ENCODE results near the gene ELFN1. TPM values are rescaled to one million over a fixed set of nuclear protein-coding genes. Genes with fewer than 3 reads are reported as not detected.

The ELFN1 gene
- total RNA-seq: 0.68 TPM

GRCh38 chr7:1669954-1670893 is at the start of gene ELFN1:
Gene ELFN1, plus strand, starts transcription at chr7:1670277. Its CDS starts 74,320 bp downstream, at chr7:1744597.
- ATAC-seq: no peak

DNA sequence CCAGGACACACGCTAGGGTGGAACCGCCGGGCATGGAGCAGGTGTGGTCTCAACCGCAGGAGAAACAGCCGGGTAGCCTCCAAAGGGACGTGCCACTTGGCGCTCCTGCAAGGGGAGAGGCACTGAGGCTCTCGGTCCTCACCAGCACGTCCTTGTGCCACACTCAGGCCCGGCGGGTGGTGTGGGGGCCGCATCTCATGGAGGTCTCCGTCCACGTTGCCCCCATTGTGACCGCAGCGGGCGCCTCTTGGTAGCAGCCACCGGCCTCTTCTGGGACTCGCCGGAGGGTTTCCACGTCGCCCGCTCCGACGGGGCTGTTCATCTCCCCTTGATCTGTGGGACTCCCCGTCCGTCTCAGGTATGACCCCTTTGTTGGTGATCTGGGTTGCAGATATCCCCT is 49.2 kb upstream of the ELFN1 start:
- ATAC-seq: no peak

GRCh38 chr7:1621718-1622117 is 48.4 kb upstream of the ELFN1 start:
- no peak for ATAC-seq

- no peak for ATAC-seq
Measured at GRCh38 chr7:1622441-1622840, 47.6 kb upstream of the ELFN1 start.

DNA sequence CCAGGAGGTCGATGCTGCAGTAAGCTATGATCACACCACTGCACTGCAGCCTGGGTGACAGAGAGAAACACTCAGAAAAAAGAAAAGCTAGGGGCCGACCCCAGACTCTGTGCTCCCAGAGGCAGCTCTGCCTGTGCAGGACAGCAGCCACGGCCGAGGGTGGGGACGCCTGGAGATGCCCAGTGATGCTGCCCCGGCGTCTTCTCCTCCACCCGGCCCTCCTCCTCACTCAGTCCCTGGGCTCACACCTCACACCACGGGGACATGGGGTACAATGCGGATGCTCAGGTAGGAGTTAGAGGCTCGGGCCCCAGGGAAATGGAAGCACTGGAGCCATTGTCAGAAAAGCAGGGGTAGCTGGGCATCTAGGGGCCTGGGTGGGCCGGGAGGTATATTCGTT is 46.3 kb upstream of the ELFN1 start:
- no peak for ATAC-seq

- ATAC-seq: no peak
Measured at GRCh38 chr7:1624999-1625927, 44.8 kb upstream of the ELFN1 start.

GRCh38 chr7:1626769-1627168 is 43.3 kb upstream of the ELFN1 start:
- no peak for ATAC-seq

DNA sequence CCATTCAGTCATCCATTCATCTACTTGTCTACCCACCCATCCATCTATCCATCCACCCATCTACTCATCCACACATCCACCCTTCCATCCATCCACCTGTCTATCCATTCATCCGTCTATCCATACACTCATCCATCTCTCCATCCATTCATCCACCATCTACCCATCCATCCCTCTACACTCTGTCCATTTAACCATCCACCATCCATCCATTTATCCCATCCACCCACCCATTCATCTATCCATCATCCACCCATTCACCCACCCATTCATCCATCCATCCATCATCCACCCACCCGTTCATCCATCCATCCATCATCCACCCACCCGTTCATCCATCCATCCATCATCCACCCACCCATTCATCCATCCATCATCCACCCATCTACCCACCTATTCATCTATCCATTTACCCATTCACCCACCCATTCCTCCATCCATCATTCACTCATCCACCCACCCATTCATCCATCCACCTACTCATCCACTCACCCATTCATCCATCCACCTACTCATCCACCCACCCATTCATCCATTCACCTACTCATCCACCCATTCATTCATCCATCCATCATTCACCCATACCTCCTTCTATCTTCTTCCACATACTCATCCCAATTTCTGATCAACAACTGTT is 39.3 kb upstream of the ELFN1 start:
- no peak for ATAC-seq

DNA sequence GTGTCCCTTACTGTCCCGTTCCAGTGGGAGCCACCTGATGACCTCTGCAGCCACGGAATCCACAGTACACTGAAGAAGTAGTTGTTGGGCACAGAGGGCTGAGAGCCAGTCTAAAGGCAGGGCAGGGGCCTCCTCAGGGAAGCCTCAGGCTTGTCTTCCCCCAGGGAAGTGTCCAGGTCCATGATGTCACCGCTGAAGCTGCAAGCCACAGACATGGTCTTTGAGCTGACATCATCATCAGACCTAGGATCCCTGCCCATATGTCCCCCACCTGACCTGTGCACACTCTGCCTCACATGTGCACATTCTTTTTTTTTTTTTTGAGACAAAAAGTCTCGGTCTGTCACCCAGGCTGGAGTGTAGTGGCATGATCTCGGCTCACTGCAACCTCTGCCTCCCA is 38.4 kb upstream of the ELFN1 start:
- ATAC-seq: no peak

GRCh38 chr7:1632506-1632905 is 37.6 kb upstream of the ELFN1 start:
- ATAC-seq: no peak

DNA sequence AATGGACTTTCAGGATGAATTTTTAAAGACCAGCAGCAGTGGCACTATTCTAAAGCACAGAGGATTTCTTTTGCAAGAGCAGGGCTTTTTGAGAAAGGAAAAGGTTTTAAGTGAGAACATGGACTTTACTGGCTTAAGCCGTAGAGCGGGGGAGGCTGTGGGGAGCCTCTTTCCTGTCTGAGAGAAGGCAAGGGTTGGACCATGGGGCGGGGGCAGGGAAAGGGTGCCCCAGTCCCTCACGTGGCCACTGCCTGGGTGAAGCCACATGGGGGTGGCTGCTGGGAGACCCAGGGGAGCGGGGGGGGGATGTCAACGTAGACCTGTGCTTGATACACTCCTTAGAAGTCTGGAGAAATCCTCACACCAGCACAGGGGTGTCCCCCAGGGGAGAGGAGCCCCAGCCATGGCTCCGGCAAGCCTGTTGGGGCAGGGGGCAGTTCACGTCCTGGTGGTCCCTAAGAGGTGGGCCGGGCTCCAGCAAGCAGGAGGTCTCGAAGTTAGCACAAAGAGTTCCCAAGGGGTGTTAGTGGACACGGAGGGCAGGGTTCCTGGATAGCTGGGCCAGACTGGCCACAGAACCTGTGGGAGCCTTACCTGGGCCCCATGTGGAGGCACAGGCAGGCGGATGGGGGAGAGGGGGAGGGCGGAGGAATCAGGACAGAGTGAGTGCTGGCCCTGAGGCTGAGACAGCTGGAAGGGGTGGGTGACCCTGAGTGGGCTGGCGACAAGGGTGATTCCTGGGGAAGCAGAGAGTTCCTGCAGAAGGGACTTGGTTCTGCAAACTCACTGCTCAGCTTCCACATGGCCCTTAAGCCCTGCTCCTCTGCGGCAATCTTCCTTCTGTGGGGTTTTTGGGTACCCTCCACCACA is 36.9 kb upstream of the ELFN1 start:
- ATAC-seq: no peak

GRCh38 chr7:1635401-1635800 is 34.7 kb upstream of the ELFN1 start:
- no peak for ATAC-seq

GRCh38 chr7:1637155-1637554 is 32.9 kb upstream of the ELFN1 start:
- no peak for ATAC-seq

GRCh38 chr7:1638215-1638661 is 31.8 kb upstream of the ELFN1 start:
- no peak for ATAC-seq

- ATAC-seq: no peak
Measured at GRCh38 chr7:1639071-1639470, 31.0 kb upstream of the ELFN1 start.

DNA sequence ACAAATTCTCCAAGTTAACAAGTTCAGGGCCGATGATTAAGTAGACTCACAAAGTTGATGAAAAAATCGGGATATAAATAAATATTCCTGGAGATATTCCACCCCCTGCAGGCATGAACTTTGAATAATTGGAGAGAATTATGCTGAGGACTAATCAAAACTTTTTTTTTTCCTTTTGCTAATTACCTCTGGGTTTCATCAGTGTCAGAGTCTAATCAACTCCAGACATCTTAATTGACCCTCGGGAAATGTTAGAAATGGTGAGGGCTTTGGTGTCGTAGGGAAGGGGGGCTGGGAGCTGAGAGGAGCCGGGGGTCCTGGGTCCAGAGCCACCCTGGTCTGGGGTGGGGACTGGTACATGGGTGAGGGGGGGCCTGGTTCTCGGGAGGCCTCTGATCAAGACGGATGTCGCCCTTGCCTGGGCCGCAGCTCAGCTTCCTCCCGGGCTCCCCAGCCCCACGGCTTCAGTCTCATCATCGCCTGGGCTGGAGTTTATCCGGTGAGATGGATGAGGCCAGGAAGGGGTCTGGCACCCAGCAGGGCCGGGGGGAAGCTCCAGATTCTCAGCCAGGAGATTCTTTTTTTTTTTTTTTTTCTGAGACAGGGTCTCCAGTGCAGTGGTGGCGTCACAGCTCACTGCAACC is 30.4 kb upstream of the ELFN1 start:
- ATAC-seq: no peak

DNA sequence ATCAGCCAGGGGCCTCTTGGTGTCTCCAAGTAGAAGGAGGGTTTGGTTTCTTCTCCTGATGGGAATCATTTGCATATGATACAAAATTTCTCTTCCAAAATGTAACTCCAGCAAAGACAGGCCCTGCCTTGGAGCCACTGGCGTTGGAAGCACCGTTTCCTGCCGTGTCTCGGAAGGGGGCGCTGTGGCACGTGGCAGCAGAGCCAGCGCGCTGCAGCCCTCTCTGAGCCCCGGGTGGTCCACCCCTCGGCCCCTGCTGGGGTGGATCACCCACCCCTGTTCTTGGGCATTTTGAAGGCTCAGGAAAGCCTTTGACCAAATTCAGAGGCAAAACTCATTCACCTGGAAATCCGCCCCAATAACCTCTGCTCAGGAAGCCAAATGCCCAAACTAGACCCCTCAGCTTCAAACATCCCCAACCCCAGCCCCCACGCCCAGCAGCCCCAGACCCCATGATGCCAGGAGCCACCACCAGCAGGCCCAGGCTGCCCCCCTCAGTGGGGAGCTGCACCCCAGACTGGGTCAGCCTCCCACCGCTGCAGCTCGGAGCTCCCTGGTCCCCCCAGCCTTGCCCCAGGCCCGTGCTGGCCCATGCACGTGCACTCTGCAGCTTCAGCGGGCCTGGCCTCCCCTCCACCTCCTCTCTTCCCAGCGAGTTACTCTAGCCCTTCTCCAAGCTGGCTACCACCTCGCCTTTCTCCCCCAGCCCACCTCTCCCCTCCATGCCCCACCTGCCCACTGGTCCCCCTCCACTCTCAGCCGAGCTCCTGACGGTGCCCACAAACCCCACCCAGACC is 29.5 kb upstream of the ELFN1 start:
- ATAC-seq: peak; percentile 27

- no peak for ATAC-seq
Measured at GRCh38 chr7:1641173-1641572, 28.9 kb upstream of the ELFN1 start.

DNA sequence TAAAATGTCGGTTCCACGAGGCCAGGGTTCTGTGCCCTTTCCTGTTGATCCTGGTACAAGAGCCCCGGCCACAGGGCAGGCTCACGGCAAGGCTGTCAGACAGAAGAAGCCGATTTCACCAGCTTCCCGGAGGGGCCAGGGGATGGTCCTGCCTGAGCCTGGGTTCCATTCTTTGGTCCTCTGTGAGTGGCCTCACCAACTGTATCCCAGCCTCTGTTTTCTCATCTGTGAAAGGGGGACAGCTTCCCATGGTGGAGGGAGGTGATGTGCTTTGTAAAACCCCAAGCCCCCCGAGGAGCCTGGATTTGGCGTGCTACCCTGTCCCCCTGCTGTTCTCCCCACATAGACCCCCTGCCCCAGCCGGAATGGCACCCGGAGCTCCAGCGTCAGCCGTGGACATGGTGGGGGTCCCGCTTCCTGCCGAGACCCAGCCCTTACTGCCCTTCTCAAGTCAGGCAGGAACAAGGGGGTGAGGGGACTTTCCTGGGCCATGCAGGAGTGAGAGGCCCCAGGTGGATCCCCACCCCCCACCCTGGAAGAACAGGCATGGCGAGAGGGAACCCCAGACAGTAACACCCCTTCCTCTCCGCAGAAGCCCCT is 28.3 kb upstream of the ELFN1 start:
- ATAC-seq: no peak

GRCh38 chr7:1642291-1642731 is 27.8 kb upstream of the ELFN1 start:
- ATAC-seq: no peak
